HG03520 (cell line): ENCODE measurements around the gene COG2.
"Not testable (repeated sequence)": the region's sequence is repeated elsewhere in the genome, so short reads cannot be mapped to it uniquely, and the experiment has no call there.

Experiments used
- ATAC-seq: cut with Tn5 transposase; IDR thresholded peaks from one replicate; pipeline ENCODE4 v1.9.1; 2021; ENCODE audit warnings: mild to moderate bottlenecking, moderate library complexity; ENCODE audit not compliant: unreplicated experiment

COG2 gene

GRCh38 chr1:230624097-230624713, 18.1 kb upstream of the COG2 start:
- ATAC-seq = no peak

GRCh38 chr1:230626232-230626631, 16.0 kb upstream of the COG2 start:
- no peak for ATAC-seq

- ATAC-seq = no peak
These were observed 14.5 kb upstream of the COG2 start for GRCh38 chr1:230627767-230628166.

- ATAC-seq = no peak
These were observed 12.8 kb upstream of the COG2 start for GRCh38 chr1:230629511-230629910.

- ATAC-seq = no peak
These were observed 10.8 kb upstream of the COG2 start for GRCh38 chr1:230631477-230631876.

- no peak for ATAC-seq
These were observed 9.9 kb upstream of the COG2 start for GRCh38 chr1:230632273-230632873.

- no peak for ATAC-seq
These were observed 8.8 kb upstream of the COG2 start for GRCh38 chr1:230633469-230633868.

- no peak for ATAC-seq
These were observed 7.9 kb upstream of the COG2 start for GRCh38 chr1:230634384-230634783.

- no peak for ATAC-seq
These were observed 5.6 kb upstream of the COG2 start for GRCh38 chr1:230636575-230637148.

- no peak for ATAC-seq
These were observed 2.5 kb upstream of the COG2 start for GRCh38 chr1:230639714-230640209.

GRCh38 chr1:230641346-230641745, 935 bp upstream of the COG2 start:
- no peak for ATAC-seq

GRCh38 chr1:230641900-230642262, 400 bp upstream of the COG2 start:
- ATAC-seq = no peak

- ATAC-seq = no peak
These were observed 1.6 kb downstream of the COG2 start for GRCh38 chr1:230643908-230644307.

- no peak for ATAC-seq
These were observed 4.5 kb downstream of the COG2 start for GRCh38 chr1:230646710-230647302.

GRCh38 chr1:230647321-230647720, 5.0 kb downstream of the COG2 start:
- ATAC-seq = no peak

- no peak for ATAC-seq
These were observed 5.8 kb downstream of the COG2 start for GRCh38 chr1:230648114-230648513.

- ATAC-seq = no peak
These were observed 8.0 kb downstream of the COG2 start for GRCh38 chr1:230650300-230650699.

- no peak for ATAC-seq
These were observed 9.0 kb downstream of the COG2 start for GRCh38 chr1:230651235-230651634.

- not testable (repeated sequence) for ATAC-seq
These were observed 14.4 kb downstream of the COG2 start for GRCh38 chr1:230656719-230657118.

- not testable (repeated sequence) for ATAC-seq
These were observed 15.8 kb downstream of the COG2 start for GRCh38 chr1:230658103-230658502.

- no peak for ATAC-seq
These were observed 16.4 kb downstream of the COG2 start for GRCh38 chr1:230658691-230659090.

- no peak for ATAC-seq
These were observed 19.7 kb downstream of the COG2 start for GRCh38 chr1:230661976-230662375.
